Upper lobe of left lung (tissue), 4 donors: ENCODE results near the gene PRKG1.

ENCODE experiments used
- CTCF ChIP-seq, 6 experiments: fragments of 450-650 bp in 4 of 6; fragments of 200-600 bp in 2 of 6; sonication (generic) in 2 of 6; IDR thresholded peaks; one replicate each; pipeline ENCODE4 v1.5.1; 2016 to 2019; ENCODE audit warnings: antibody characterized with exemption in 6 of 6
- EP300 ChIP-seq, 4 donors: sonication (generic); formaldehyde crosslinking; IDR thresholded peaks; one replicate each; pipeline ENCODE4 v1.5.1; 2017; ENCODE audit warnings: antibody characterized with exemption in 4 of 4, control low read depth in 2 of 4
- POLR2A ChIP-seq, 4 donors: fragments of 450-650 bp; IDR thresholded peaks; one replicate each; pipeline ENCODE4 v1.5.1; 2016 to 2017; ENCODE audit warnings: antibody characterized with exemption in 4 of 4, mild to moderate bottlenecking in 2 of 4
- POLR2AphosphoS5 ChIP-seq, 2 donors: sonication (generic); formaldehyde crosslinking; IDR thresholded peaks; one replicate each; pipeline ENCODE4 v1.5.1; 2017; ENCODE audit warnings: antibody characterized with exemption in 2 of 2

GRCh38 chr10:52249850-52250395, 1175.6 kb downstream of the PRKG1 start:
- TF ChIP-seq CTCF (IDR thresholded peaks at IDR 0.05), result no peak
- no peak for TF ChIP-seq POLR2A (IDR thresholded peaks at IDR 0.05)
- TF ChIP-seq POLR2AphosphoS5 (IDR thresholded peaks at IDR 0.05), result no peak
- no peak for TF ChIP-seq EP300 (IDR thresholded peaks at IDR 0.05)
